Urinary bladder (tissue), 4 donors: ENCODE data around the gene RBM33. TPM values are rescaled to one million over a fixed set of nuclear protein-coding genes. Genes with fewer than 3 reads are reported as not detected.

Experiments used
- DNase-seq: peaks from one replicate; pipeline ENCODE4 v3.0.0-alpha.2; 2015; ENCODE audit errors: extremely low spot score
- H3K27ac ChIP-seq: one replicate; pipeline ENCODE4 v1.5.1; 2013; ENCODE audit warnings: low read depth, mild to moderate bottlenecking, moderate library complexity
- H3K36me3 ChIP-seq: one replicate; pipeline ENCODE4 v1.6.1; 2013; ENCODE audit warnings: mild to moderate bottlenecking, moderate library complexity; ENCODE audit not compliant: insufficient read depth
- H3K4me1 ChIP-seq: one replicate; pipeline ENCODE4 v1.6.1; 2013; ENCODE audit warnings: mild to moderate bottlenecking, moderate library complexity; ENCODE audit not compliant: insufficient read depth
- H3K4me3 ChIP-seq: one replicate; pipeline ENCODE4 v1.5.1; 2013; ENCODE audit warnings: low read depth, low read length
- WGBS: extraction: QIAGEN DNeasy Blood & Tissue Kit; methylation state at CpG from one replicate; pipeline ENCODE4 v1.1.7; 2013; 5-methylcytosine and 5-hydroxymethylcytosine counted together
- polyA plus RNA-seq: library from polyadenylated mRNA; stranded (reverse); fragments of 200-250 nt; gene quantifications from one replicate; pipeline ENCODE4 v1.2.3, GENCODE V29; 2013
- total RNA-seq: library from RNA; depleted of rRNA; stranded (reverse); fragments of >200 nt; gene quantifications from one replicate; pipeline ENCODE4 v1.2.3, GENCODE V29; 2014
- donor health status: healthy with polysubstance abuse.
- donor health status: healthy.

The RBM33 gene
- total and polyA plus RNA-seq, 2 donors = 15.6 to 49.2 TPM

GRCh38 chr7:155660059-155660757 is 15.7 kb downstream of the RBM33 start:
- no peak overlapping the region for H3K27ac ChIP-seq
- no peak for DNase-seq
- 89% methylated on average over 5 of the region's 5 CpGs for WGBS
- H3K36me3 ChIP-seq = no peaks in the 10 kb centered on the region
- H3K4me1 ChIP-seq = peaks cover 2% of the 10 kb centered on the region
- H3K4me3 ChIP-seq = no peak overlapping the region

- no peak for DNase-seq
- Histone ChIP-seq H3K36me3 (no peaks in the 10 kb centered on the region), H3K4me3 (no peak overlapping the region), H3K4me1 (peaks cover 2% of the 10 kb centered on the region), H3K27ac (no peak overlapping the region)
- 96% methylated on average over 1 of the region's 1 CpG for WGBS
Observed at GRCh38 chr7:155660758-155661093, 16.3 kb downstream of the RBM33 start.

GRCh38 chr7:155662343-155663043 is 18.0 kb downstream of the RBM33 start:
- DNase-seq = no peak
- peaks cover 2% of the 10 kb centered on the region for H3K36me3 ChIP-seq
- WGBS = 94% methylated on average over 5 of the region's 5 CpGs
- no peak overlapping the region for H3K4me3 ChIP-seq
- no peak overlapping the region for H3K27ac ChIP-seq
- H3K4me1 ChIP-seq = peaks cover 2% of the 10 kb centered on the region

GRCh38 chr7:155663937-155664336 is 19.5 kb downstream of the RBM33 start:
- H3K27ac ChIP-seq = no peak overlapping the region

GRCh38 chr7:155665079-155665956 is 20.9 kb downstream of the RBM33 start:
- Histone ChIP-seq H3K4me3 (no peak overlapping the region), H3K36me3 (peaks cover 2% of the 10 kb centered on the region), H3K4me1 (no peaks in the 10 kb centered on the region), H3K27ac (no peak overlapping the region)
- WGBS = 94% methylated on average over 9 of the region's 9 CpGs
- no peak for DNase-seq

More at GRCh38 chr7:155663937-155664336, 19.5 kb downstream of the RBM33 start:
- Histone ChIP-seq H3K4me1 (no peaks in the 10 kb centered on the region), H3K36me3 (peaks cover 2% of the 10 kb centered on the region), H3K4me3 (no peak overlapping the region)
- DNase-seq = no peak
- 71% methylated on average over 4 of the region's 4 CpGs for WGBS

GRCh38 chr7:155665957-155666287 is 21.5 kb downstream of the RBM33 start:
- no peak overlapping the region for H3K4me3 ChIP-seq
- H3K36me3 ChIP-seq = peaks cover 2% of the 10 kb centered on the region
- H3K4me1 ChIP-seq = no peaks in the 10 kb centered on the region
- H3K27ac ChIP-seq = no peak overlapping the region
- no peak for DNase-seq
- WGBS = 70% methylated on average over 3 of the region's 3 CpGs

DNA sequence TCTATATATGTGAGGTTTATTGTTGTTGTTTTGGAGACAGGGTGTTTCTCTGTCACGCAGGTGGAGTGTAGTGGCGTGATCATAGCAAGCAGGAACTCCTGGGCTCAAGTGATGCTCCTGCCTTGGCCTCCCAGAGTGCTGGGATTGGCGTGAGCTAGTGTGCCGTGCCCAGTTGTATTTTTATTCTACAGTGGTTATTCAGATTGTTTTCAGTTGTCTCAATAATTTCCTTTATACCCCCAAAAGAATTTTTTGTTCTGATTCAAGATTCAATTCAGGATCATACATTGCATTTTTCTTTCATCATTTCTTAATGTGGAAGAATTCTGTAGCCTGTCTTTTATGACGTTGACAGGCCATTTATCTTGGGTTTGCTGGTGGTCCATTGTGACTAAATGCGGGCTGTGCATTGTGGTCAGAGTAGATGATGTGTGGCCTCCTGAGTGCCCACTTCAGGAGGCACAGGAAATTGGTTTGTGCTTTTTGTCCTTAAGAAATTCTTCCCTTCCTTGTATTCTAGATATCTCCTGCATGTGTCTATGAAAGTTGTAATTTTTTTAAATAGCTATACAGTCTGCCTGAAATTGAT is 22.9 kb downstream of the RBM33 start:
- Histone ChIP-seq H3K27ac (no peak overlapping the region), H3K36me3 (peaks cover 2% of the 10 kb centered on the region), H3K4me3 (no peak overlapping the region), H3K4me1 (no peaks in the 10 kb centered on the region)
- no peak for DNase-seq
- WGBS = 90% methylated on average over 6 of the region's 6 CpGs

DNA sequence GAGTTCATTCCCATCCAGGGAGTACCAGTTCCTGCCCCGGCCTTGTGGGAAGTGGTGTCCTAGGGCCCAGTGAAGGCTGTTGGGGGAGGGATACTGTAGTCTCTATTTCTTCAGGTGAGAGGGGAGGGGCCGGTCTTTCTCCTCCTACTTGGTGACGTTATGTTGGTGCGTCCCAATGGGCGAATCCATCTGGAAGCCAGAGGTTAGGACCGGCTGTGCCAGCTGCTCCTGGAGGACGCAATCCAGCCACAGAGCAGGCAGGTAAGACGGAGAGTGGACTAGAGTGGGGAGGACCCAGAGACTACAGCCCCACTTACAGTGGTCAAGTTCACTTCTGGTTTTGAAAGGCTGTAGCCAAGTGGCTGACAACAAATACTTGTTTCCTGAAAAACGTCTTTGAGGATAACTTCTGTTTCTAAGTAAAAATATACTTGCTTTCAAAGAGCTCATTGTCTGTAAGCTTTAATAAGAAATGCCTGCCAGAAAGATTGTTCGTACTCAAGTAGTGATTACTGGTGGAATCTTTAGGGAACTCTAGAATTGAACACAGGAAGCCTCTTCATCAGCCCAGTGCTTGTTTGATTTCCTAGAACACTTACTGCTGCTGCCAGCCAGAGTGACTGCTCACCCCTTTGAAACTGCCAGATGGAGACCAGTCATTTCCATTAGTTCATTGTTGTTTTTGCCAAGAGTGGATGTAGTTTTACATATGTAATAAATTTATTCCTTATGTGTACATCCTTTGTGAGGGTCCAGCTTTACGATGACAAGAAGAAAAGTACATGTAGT is 25.4 kb downstream of the RBM33 start:
- Histone ChIP-seq H3K36me3 (peaks cover 2% of the 10 kb centered on the region), H3K4me3 (no peak overlapping the region), H3K4me1 (no peaks in the 10 kb centered on the region), H3K27ac (no peak overlapping the region)
- WGBS = 74% methylated on average over 11 of the region's 11 CpGs
- DNase-seq = no peak

DNA sequence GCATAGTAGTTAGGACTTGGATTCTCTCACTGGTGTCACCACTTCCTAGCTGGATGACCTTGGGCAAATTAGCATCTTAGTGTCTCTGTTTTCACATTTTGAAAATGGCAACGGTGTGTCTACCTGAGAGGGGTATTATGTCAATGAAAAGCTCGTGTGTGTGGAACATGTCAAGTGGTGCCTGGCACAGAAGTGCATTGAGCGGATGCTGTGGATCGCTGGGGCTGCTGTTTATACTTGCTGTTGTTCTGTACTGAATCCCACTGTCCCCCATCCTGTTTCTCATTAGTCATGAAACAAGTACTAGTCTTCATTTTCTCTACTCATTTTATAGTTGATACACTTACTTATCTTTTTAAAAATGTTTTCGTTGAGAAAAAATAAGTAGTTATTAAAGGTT is 26.1 kb downstream of the RBM33 start:
- H3K36me3 ChIP-seq = peaks cover 2% of the 10 kb centered on the region
- no peak overlapping the region for H3K27ac ChIP-seq
- no peak for DNase-seq
- WGBS = 64% methylated on average over 5 of the region's 5 CpGs
- no peak overlapping the region for H3K4me3 ChIP-seq
- H3K4me1 ChIP-seq = no peaks in the 10 kb centered on the region

GRCh38 chr7:155674556-155674955 is 30.1 kb downstream of the RBM33 start:
- DNase-seq = no peak
- H3K4me1 ChIP-seq = no peaks in the 10 kb centered on the region
- H3K27ac ChIP-seq = no peak overlapping the region
- WGBS = 76% methylated on average over 3 of the region's 3 CpGs
- no peak overlapping the region for H3K4me3 ChIP-seq
- H3K36me3 ChIP-seq = no peaks in the 10 kb centered on the region

GRCh38 chr7:155676052-155676451 is 31.6 kb downstream of the RBM33 start:
- H3K27ac ChIP-seq = no peak overlapping the region
- H3K4me1 ChIP-seq = no peaks in the 10 kb centered on the region
- DNase-seq = no peak
- no peak overlapping the region for H3K4me3 ChIP-seq
- peaks cover 2% of the 10 kb centered on the region for H3K36me3 ChIP-seq
- WGBS = 84% methylated on average over 8 of the region's 8 CpGs

DNA sequence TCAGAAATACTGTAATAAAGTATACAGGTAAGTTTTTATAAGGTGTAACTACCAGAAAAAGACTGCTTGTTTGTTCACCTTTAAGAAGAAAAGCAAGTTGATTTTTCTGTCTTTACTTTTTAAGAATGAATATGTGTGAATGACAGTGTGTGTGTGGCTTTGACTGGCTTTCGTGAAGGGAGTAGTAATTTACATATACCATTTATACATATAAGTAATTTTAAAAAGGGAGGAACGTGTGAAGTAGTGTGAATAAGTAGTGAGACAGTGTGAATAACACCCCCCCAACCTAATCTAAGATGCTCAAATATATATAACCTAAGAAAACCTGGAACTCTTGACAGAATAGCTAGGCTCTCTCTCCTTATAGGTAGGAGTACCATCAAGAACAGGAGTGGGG is 33.2 kb downstream of the RBM33 start:
- no peaks in the 10 kb centered on the region for H3K4me1 ChIP-seq
- H3K4me3 ChIP-seq = no peak overlapping the region
- peaks cover 4% of the 10 kb centered on the region for H3K36me3 ChIP-seq
- WGBS = 85% methylated on average over 2 of the region's 2 CpGs
- H3K27ac ChIP-seq = no peak overlapping the region
- DNase-seq = no peak

- no peak for DNase-seq
- 93% methylated on average over 3 of the region's 3 CpGs for WGBS
- no peaks in the 10 kb centered on the region for H3K4me1 ChIP-seq
- peaks cover 4% of the 10 kb centered on the region for H3K36me3 ChIP-seq
- H3K27ac ChIP-seq = no peak overlapping the region
- H3K4me3 ChIP-seq = no peak overlapping the region
Observed at GRCh38 chr7:155680124-155680523, 35.7 kb downstream of the RBM33 start.
